Body of pancreas (tissue), 4 donors: Measurements from ENCODE around the gene TMEM225B.

Experiments
- POLR2A ChIP-seq, 3 donors: fragments of 450-650 bp; IDR thresholded peaks; one replicate each; pipeline ENCODE4 v1.6.1; 2016; ENCODE audit warnings: antibody characterized with exemption in 3 of 3, mild to moderate bottlenecking in 2 of 3
- TF ChIP-seq, protein P1 (sequence below), 7 experiments: fragments of 450-650 bp in 4 of 7; fragments of 200-600 bp in 3 of 7; sonication (generic) in 3 of 7; IDR thresholded peaks; one replicate each; pipeline ENCODE4 v1.5.1; 2016 to 2019; ENCODE audit warnings: antibody characterized with exemption in 7 of 7

DNA sequence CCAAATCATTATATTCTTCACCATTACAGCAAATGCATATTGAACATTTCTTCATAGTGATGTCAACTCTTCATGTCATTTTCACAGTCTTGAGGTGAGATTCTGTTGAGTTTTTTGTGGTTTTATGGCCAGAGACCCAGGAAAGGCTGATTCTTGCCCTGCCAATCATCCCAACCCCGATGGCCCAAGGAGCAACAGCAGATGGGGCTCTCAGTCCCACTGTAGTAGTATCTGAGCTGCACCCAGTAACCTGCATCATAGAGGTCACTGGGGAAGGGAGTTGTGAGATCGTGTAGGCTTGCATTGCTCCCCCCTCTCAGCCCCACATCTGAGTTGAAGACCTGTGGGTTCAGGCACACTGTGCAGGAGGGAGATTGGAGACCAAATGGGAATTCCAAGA is 45.4 kb downstream of the TMEM225B start:
- TF ChIP-seq, protein P1, sequence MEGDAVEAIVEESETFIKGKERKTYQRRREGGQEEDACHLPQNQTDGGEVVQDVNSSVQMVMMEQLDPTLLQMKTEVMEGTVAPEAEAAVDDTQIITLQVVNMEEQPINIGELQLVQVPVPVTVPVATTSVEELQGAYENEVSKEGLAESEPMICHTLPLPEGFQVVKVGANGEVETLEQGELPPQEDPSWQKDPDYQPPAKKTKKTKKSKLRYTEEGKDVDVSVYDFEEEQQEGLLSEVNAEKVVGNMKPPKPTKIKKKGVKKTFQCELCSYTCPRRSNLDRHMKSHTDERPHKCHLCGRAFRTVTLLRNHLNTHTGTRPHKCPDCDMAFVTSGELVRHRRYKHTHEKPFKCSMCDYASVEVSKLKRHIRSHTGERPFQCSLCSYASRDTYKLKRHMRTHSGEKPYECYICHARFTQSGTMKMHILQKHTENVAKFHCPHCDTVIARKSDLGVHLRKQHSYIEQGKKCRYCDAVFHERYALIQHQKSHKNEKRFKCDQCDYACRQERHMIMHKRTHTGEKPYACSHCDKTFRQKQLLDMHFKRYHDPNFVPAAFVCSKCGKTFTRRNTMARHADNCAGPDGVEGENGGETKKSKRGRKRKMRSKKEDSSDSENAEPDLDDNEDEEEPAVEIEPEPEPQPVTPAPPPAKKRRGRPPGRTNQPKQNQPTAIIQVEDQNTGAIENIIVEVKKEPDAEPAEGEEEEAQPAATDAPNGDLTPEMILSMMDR (IDR thresholded peaks at IDR 0.05), result no peak
- TF ChIP-seq POLR2A (IDR thresholded peaks at IDR 0.05), result no peak
